Retina (tissue), 1 donor: ENCODE measurements around the gene SLC38A4.
"Not testable (repeated sequence)": the region's sequence is repeated elsewhere in the genome, so short reads cannot be mapped to it uniquely, and the experiment has no call there.

ENCODE experiments used
- DNase-seq: peaks from one replicate; pipeline ENCODE4 v3.0.0-alpha.2; 2016

SLC38A4 gene

DNA sequence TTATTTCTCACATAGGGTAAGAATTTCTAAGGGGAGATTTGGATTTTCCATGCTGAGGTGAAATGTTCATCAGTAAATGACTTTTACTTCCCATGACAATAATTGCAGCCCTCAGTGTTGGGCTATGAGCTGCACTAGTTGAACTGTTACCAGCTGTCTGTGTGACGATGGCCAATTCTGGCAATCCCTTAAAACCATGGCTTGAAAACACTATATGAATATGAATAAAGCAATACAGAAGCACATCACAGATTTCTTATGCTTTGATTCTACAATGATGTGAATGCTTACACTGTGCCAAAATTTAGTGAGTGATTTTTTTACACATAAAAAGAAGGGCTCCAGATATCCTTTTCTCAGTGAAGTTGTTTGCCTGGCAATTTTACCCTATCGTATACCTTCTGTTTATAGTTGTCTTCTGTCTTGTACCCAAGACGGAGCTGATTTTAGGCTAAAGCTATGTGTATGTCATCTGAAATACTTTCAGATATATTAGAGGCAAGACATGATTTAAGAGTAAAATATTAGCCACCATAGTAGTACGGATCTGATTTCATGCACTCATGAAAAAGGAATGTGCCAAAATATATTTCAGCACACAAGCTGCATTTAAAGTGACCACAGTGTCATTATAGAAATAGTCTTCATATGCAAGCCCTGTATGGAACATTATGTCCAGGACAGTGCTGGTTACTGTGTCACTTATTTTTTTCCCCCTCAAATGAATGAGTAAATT, 52.0 kb downstream of the SLC38A4 start:
- no peak for DNase-seq

DNA sequence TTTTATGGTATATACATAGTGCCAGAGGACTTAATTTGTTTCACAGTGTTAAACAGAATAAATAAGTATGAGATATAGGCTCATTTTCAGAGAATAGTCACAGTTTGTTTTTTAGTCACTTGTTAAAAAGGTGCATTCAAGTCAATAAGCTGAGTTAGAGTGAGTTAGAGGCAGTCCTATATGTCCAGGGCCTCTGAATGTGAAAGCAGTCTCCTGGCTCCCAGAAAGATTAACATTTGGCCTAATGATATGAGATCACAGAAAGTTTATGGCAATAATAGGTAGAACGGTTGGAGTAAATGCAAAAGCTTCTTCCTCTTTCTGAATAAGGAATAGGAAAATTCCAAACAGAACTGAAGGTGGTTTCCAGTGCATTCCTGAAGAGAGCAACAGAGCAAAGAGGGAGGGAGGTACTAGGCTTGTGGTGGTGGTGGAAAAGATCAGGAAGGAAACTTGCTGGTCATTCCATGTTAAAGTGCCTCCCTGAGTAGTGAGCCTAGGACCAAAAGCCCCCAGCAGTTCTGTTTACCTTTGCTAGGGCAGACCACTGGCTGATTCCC, 54.4 kb downstream of the SLC38A4 start:
- no peak for DNase-seq

DNA sequence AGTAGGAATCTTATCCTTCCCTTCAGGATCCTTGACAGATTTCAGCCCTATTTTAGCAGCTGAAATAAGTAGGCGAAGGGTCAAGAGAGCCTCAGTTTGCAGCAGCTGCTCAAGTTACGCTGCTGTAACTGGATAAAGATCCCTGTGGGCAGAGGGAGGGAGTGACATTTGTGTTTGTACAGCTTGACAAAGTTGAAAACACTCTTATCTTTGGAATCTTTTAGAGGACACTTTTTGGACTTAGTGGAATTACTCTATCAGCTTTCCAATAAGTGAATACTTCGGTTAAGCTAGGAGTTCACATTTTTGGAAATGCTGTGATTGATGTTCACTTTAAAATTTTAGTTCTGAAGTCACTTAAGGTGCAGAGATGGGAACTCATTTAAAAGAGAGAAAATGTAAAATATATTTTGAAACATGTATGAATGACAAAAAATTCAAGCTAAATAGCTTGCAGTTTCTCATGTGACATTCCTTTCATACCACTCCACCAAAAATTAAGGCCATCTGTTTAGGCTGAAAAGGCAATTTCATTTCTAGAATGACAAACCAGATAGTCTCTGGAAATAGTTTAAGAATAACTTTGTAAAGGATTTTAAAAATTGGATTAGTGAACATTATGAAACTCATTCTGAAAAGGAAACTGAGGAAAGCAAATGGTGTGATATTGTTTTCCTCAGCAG, 55.2 kb downstream of the SLC38A4 start:
- DNase-seq, result peak; percentile 11

DNA sequence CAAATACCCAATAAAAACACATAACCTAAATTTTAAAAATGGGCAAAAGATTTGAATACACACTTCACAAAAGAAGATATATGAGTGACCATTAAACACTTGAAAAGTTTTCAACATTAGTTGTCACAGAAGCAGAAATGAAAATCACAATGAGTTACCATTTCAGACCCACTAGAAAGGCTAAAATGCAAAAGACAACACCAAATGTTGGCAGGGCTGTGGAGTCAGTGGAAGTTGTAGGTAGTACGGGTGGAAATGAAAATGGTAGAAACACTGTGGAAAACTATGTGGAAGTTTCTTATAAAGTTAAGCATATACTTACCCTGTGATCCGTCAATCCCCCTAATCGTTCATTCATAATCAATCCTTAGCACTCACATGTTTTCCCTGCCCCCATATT, 61.8 kb downstream of the SLC38A4 start:
- DNase-seq, result no peak

DNA sequence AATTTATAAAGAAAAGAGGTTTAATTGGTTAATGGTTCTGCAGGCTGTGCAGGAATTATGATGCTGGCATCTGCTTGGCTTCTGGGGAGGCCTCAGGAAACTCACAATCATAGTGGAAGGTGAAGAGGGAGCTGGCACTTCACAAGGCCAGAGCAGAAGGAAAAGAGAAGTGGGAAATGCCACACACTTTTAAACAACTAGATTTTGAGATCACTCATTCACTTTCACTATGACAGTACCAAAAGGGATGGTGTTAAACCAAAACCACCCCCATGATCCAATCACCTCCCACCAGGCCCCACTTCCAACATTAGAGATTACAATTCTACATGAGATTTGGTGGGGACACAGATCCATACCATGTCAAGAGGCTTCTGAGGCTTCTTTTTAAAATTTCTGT, 62.6 kb downstream of the SLC38A4 start:
- DNase-seq, result no peak

DNA sequence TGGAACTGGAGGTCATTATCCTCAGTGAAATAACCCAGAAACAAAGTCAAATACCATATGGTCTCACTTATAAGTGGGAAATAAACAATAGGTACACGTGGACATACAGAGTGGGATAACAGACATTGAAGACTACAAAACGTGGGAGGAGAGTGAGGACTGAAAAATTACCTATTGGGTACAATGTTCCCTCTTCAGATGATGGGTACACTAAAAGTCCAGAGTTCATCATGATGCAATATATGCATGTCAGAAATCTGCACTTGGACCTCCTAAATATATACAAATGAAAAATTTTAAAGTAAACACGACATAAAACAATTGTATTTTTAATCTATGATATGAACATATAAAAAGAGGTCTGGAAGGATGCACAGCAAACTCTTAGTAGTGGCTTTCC, 71.2 kb downstream of the SLC38A4 start:
- DNase-seq, result no peak

DNA sequence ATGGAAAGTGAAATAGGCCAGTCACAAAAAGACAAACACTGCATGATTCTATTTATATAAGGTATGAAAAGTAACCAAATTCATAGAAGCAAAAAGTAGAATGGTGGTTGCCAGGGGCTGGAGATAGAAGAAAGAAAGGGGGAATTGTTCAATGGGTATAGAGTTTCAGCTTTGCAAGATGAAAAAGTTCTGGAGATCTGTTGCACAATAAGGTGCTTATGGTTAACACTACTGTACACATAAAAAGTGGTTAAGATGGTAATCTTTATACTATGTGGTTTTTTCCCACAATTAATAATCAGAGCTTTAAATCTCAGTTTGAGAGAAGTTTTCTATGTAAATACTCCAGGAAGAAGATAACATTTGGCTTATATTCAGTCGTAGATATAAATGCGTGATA, 73.4 kb downstream of the SLC38A4 start:
- DNase-seq, result no peak

DNA sequence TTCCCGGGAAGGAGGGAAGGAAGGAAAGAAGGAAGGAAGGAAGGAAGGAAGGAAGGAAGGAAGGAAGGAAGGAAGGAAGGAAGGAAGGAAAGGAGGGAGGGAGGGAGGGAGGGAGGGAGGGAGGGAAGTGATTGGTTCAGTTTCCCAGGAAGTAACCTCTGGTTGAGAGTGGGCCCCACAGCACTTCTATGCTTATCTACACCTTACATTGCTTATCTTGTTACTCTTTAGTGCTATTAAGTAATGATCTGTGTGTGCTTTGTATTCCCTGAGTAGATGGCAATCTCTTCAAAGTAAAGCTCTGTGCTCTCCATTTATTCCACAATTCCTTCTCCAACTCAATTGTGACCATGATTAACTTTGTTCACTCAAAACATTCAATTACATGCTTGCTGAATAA, 74.6 kb downstream of the SLC38A4 start:
- no peak for DNase-seq

DNA sequence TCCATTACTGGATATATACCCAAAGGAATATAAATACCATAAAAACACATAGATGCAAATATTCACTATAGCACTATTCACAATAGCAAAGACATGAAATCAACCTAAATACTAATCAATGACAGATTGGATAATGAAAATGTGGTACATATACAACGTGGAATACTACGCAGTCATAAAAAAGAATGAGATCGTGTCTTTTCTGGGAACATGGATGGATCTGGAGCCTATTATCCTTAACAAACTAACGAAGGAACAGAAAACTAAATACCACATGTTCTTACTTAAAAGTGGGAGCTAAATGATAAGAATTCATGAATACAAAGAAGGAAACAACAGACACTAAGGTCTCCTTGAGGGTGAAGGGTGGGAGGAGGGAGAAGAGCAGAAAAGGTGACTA, 76.5 kb downstream of the SLC38A4 start:
- DNase-seq, result no peak

DNA sequence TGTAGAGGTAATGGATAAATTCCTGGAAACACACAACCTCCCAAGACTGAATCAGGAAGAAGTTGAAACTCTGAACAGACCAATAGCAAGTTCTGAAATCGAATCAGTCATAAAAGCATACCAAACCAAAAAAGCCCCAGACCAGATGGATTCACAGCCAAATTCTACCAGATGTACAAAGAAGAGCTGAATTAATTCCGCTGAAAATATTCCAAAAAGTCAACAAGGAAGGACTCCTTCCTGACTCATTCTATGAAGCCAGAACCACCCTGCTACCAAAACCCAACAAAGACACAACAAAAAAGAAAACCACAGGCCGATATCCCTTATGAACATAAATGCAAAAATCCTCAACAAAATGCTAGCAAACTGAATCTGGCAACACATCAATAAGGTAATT, 81.5 kb downstream of the SLC38A4 start:
- no peak for DNase-seq

DNA sequence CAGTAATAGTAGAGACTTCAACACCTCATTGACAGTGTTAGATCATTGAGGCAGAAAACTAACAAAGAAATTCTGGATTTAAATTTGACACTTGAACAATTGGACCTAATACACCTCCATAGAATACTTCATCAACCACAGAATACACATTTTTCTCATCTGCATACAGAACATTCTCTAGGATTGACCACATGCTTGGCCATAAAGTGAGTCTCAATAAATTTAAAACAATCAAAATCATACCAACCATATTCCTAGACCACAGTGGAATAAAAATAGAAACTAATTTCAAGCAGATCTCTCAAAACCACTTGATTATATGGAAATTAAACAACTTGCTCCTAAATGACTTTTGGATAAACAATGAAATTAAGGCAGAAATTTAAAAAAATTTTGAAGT, 82.3 kb downstream of the SLC38A4 start:
- DNase-seq, result no peak

DNA sequence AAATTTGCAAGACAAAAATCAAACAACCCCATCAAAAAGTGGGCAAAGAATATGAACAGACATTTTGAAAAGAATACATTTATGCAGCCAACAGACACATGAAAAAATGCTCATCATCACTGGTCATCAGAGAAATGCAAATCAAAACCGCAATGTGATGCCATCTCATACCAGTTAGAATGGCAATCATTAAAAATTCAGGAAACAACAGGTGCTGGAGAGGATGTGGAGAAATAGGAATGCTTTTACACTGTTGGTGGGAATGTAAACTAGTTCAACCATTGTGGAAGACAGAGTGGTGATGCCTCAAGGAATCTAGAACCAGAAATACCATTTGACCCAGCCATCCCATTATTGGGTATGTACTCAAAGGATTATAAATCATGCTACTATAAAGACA, 83.5 kb downstream of the SLC38A4 start:
- not testable (repeated sequence) for DNase-seq

DNA sequence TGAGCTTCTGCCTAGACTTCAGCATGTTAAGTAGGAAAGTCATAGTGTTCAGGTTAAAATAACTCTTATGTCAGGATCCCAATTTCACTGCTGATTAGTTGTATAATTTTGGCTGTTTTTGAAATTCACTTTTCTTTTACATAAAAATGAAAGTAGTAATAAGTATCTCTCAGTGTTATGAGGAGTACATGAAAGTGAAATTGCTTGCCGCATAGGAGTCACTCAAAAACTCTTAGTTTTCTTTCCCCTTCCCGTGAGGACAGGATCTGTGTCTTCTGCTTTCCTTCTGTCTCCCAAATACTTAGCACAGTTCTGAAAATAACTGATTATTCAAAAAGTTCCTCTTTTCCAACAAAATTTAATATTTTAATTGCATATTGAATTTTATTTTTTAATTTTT, 100.5 kb downstream of the SLC38A4 start:
- DNase-seq, result no peak

DNA sequence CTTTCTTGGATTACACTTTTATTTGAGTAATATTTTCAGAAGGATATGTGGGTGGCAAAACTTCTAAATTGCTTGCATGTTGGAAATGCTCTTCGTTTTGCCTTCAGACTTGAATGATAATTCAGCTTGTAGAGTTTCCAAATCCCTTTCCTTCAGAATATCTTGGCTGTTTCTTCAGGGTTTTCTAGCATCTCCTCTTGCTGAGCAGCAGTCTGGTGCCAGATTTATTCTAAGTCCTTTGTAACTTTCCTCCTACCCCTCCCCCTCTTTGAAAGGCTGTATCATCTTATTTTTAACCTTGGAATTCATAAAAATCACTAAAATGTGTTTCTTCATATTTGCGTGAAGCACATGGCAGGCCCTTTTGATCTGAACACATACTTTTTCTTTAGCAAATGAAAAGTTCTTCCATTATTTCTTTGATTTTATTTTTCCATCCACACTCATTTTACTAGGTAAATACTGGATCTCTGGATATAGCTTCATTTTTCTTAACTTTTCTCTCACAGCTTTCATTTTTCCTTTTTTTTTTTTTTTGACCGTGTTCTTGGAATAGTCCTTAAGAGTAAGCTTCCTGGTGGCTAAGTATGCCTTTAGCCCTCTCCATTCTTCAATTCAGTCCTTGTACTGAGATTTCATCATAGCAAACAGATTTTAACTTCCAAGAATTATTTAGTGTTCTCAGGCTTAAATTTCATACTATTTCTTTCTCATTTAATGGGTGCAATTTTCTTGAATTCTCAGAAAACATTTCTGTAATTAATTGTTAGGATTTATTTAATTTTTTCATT, 102.0 kb downstream of the SLC38A4 start:
- no peak for DNase-seq

DNA sequence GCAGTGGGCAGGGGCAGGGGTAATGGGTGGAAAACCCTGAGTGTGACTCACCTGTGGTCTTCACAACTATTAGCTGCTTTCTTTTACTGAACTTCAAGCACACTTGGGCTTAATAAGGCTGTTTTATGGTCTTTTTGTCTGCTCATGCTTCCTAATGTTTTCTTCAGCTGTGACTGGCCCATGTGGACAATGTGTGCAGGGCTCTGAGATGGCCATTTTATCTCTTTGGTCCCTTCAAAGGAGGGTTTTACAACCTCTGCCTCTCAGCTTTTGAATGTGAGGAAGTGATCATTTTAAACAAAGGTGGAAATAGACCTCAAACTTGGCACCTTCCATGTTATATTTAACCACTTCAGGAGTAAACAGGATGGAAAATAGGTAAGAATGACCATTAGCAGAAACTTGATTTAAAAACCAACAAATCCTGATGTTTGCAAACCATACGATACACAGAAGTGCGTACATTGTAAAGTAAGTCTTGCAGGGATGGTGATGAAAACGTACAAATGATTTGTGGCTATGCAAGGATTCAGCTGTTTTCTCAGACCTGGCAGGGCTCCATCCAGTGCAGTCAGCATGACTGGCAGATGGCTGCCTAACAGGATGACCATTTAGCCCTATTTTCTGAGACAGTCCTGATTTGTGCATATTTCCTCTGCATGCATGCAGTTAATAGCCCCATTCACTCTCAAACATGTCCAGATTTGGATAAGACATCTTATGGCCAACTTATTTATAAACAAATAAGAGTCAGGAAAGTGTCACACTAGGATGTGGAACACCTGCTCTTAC, 103.2 kb downstream of the SLC38A4 start:
- DNase-seq, result no peak

DNA sequence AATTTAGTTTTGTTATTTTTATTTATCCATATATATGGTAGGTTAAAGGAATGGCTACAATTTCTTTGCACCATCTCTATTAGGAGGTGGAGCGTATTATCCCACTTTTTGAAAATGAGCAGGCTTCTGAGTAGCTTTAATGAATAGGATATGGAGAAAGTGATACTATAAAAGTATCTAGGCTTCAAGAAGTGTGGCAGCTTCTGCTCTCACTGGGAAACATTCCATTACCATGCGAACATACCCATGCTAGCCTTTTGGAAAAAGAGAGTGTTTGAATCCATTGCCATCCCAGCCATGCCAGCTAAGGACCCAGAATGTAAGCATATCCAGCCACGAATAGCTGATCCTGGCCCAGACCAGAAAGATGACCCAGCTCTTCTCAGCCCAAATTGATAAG, 107.3 kb downstream of the SLC38A4 start:
- DNase-seq, result no peak

DNA sequence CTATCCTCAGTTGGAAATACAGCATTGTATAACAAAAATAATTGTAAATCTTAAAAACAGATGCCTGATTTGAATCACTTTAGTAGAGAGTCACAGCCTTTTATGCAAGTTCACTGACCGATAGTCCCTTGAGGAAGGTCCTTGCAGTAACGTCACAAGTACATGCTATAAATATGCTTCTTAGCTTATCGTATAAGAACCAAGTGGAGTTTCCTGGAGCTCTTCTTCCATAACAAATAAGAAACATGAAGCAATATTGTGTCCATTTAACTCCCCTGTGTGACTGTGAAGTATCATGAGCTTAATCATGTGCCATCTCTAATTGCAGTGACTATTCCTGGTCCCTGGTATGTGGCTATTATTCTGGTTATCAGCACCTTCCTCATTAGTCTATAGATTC, 107.9 kb downstream of the SLC38A4 start:
- DNase-seq, result no peak

DNA sequence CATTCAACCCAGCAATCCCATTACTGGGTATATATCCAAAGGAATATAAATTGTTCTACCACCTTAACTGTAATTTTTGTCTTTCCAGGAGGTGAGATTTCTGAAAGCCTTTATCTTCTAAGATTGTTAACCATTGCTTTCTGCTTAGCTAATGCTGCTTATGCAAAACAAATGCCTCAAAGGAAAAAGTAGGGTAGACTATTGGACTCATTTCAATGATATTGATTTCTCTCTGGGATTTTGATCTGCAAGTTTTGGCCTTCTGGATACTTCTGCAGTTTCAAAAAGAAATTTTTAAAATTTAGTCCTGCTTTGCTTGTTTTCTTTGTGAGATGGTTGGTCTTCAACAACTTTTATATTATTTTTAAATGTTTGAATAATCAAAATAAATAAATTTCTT, 108.6 kb downstream of the SLC38A4 start:
- no peak for DNase-seq
